Transverse colon (tissue), 4 donors: Measurements from ENCODE around the gene MESP1. TPM values are rescaled to one million over a fixed set of nuclear protein-coding genes. Genes with fewer than 3 reads are reported as not detected.

Source experiments
- DNase-seq: peaks from one replicate; pipeline ENCODE4 v3.0.0-alpha.2; 2019
- H3K27ac ChIP-seq, 4 donors: fragments of 200-600 bp; sonication (generic); 2 replicates each; pipeline ENCODE4 v1.5.1; 2016 to 2018; ENCODE audit warnings: inconsistent platforms in 4 of 4
- H3K27me3 ChIP-seq: fragments of 200-600 bp; sonication (generic); 2 replicates; pipeline ENCODE4 v1.5.1; 2017; ENCODE audit warnings: inconsistent platforms
- H3K36me3 ChIP-seq, 4 donors: fragments of 200-600 bp; sonication (generic); 2 replicates each; pipeline ENCODE4 v1.5.1; 2017 to 2019; ENCODE audit warnings: inconsistent platforms in 4 of 4
- H3K4me1 ChIP-seq, 4 donors: fragments of 200-600 bp; sonication (generic); 2 replicates each; pipeline ENCODE4 v1.5.1; 2017 to 2020; ENCODE audit warnings: inconsistent platforms in 4 of 4
- H3K4me3 ChIP-seq, 4 donors: fragments of 200-600 bp; sonication (generic); 1 replicate in 1 of 4; 2 replicates in 3 of 4; pipeline versions ENCODE4 v1.5.1 to v1.6.1; 2017 to 2019; ENCODE audit warnings: inconsistent platforms in 4 of 4
- H3K9me3 ChIP-seq, 2 donors: fragments of 200-600 bp; sonication (generic); 2 replicates each; pipeline ENCODE4 v1.5.1; 2017 to 2019; ENCODE audit warnings: inconsistent platforms in 2 of 2
- CTCF ChIP-seq, 5 experiments: fragments of 200-600 bp in 3 of 5; fragments of 450-650 bp in 2 of 5; sonication (generic) in 3 of 5; IDR thresholded peaks; 1 replicate in 2 of 5; 2 replicates in 3 of 5; pipeline ENCODE4 v1.5.1; 2016 to 2017; ENCODE audit warnings: antibody characterized with exemption in 5 of 5, inconsistent platforms in 3 of 5, mild to moderate bottlenecking in 2 of 5, moderate library complexity in 1 of 5
- EP300 ChIP-seq: sonication (generic); formaldehyde crosslinking; IDR thresholded peaks from one replicate; pipeline ENCODE4 v1.6.1; 2017; ENCODE audit warnings: antibody characterized with exemption, low read depth
- POLR2A ChIP-seq: fragments of 450-650 bp; IDR thresholded peaks from one replicate; pipeline ENCODE4 v1.6.1; 2016; ENCODE audit warnings: antibody characterized with exemption, mild to moderate bottlenecking, moderate library complexity
- POLR2AphosphoS5 ChIP-seq, 3 donors: sonication (generic); formaldehyde crosslinking; IDR thresholded peaks; one replicate each; pipeline ENCODE4 v1.6.1; 2016; ENCODE audit warnings: antibody characterized with exemption in 3 of 3
- WGBS, 2 donors: methylation state at CpG; one replicate each; pipeline ENCODE4 v1.1.5; 2018; ENCODE audit warnings: low coverage in 1 of 2; 5-methylcytosine and 5-hydroxymethylcytosine counted together
- in situ Hi-C, 4 donors: fragments of 200-750 bp; cut with MboI; loops; one replicate each; pipeline versions ENCODE4 v1.15.0 to v1.15.1; 2017; ENCODE audit warnings: low sequenced_read_pairs in 3 of 4, low pct_ligation_motif_present in 1 of 4, low pct_unique_long_range_greater_than_20kb in 1 of 4
- intact Hi-C: fragments of 100-400 bp; cut with DNase I; formaldehyde crosslinking; loops from one replicate; pipeline ENCODE4 v1.15.1; 2023; ENCODE audit warnings: low total_unique reads
- total RNA-seq, 4 donors: library from RNA; depleted of rRNA; stranded (reverse); fragments of >200 nt; gene quantifications; one replicate each; pipeline ENCODE4 v1.1.0, GENCODE V29; 2016

Gene MESP1
- total RNA-seq, 4 donors from 2014 or later, result 8.6 to 13.5 (median 12.5) TPM

GRCh38 chr15:89774492-89774891 lies 23.4 kb upstream of the MESP1 start:
- DNase-seq, result no peak
- H3K27me3 ChIP-seq, result no peaks in the 10 kb centered on the region
- intact Hi-C loops, result no loop called here

GRCh38 chr15:89772932-89773583 lies 22.0 kb upstream of the MESP1 start:
- in situ Hi-C loops, result loop anchor here in 2 of 4 donors (25.0 kb wide), 1 partner anchor 314 kb away; no protein-coding TSS in a partner anchor
- DNase-seq, result no peak

More at GRCh38 chr15:89774492-89774891, 23.4 kb upstream of the MESP1 start:
- 94% methylated on average over 5 of the region's 5 CpGs; no CpG with 5 or more reads in 1 of the 2 donors for WGBS, 2 donors
- no peaks in the 10 kb centered on the region for H3K9me3 ChIP-seq
- no peaks in the 10 kb centered on the region for H3K36me3 ChIP-seq
- no peak overlapping the region for H3K27ac ChIP-seq
- in situ Hi-C loops, result loop anchor here in 2 of 4 donors (25.0 kb wide), 1 partner anchor 313 kb away; no protein-coding TSS in a partner anchor
- H3K4me3 ChIP-seq, result no peak overlapping the region
- no peak for TF ChIP-seq CTCF (IDR thresholded peaks at IDR 0.05)
- TF ChIP-seq POLR2A, result no peak
- no peak for TF ChIP-seq POLR2AphosphoS5 (IDR thresholded peaks at IDR 0.05)
- no peak for TF ChIP-seq EP300
- peaks cover 11 to 19% (median 13%) of the 10 kb centered on the region in 4 donors for H3K4me1 ChIP-seq

GRCh38 chr15:89770041-89770440 lies 19.0 kb upstream of the MESP1 start:
- in situ Hi-C loops, result loop anchor here in 2 of 4 donors (25.0 kb wide), 1 partner anchor 317 kb away; no protein-coding TSS in a partner anchor
- no peak for DNase-seq

More at GRCh38 chr15:89772932-89773583, 22.0 kb upstream of the MESP1 start:
- WGBS, 2 donors, result 49 to 60% methylated on average over 3 of the region's 3 CpGs
- Histone ChIP-seq H3K36me3 (no peaks in the 10 kb centered on the region), H3K4me3 (no peak overlapping the region), H3K27me3 (no peaks in the 10 kb centered on the region), H3K9me3 (no peaks in the 10 kb centered on the region), H3K27ac (no peak overlapping the region), H3K4me1 (peaks cover 11 to 19% (median 13%) of the 10 kb centered on the region in 4 donors)
- TF ChIP-seq CTCF (IDR thresholded peaks at IDR 0.05), result peak; percentile 33 to 62 (median 38)
- no peak for TF ChIP-seq EP300
- TF ChIP-seq POLR2A, result no peak
- TF ChIP-seq POLR2AphosphoS5 (IDR thresholded peaks at IDR 0.05), result no peak
- intact Hi-C loops, result no loop called here

More at GRCh38 chr15:89770041-89770440, 19.0 kb upstream of the MESP1 start:
- WGBS, 2 donors, result 65 to 84% methylated on average over 2 to 3 of the region's 3 CpGs
- Histone ChIP-seq H3K4me1 (peaks cover 0 to 13% (median 6%) of the 10 kb centered on the region in 4 donors), H3K27me3 (no peaks in the 10 kb centered on the region), H3K36me3 (no peaks in the 10 kb centered on the region), H3K4me3 (no peak overlapping the region), H3K27ac (no peak overlapping the region), H3K9me3 (no peaks in the 10 kb centered on the region)
- intact Hi-C loops, result no loop called here
- TF ChIP-seq CTCF (IDR thresholded peaks at IDR 0.05) (no peak), POLR2AphosphoS5 (IDR thresholded peaks at IDR 0.05) (no peak), EP300 (no peak), POLR2A (no peak)
